ENCODE measurements around the gene TEC.
"Not testable (repeated sequence)": the region's sequence is repeated elsewhere in the genome, so short reads cannot be mapped to it uniquely, and the experiment has no call there.

The TEC gene

GRCh38 chr4:48243429-48243828 is 26.2 kb downstream of the TEC start:
- Mint-ChIP-seq H3K4me1 (peaks cover 13 to 29% of the 10 kb centered on the region in 2 donors), H3K9me3 (no peaks in the 10 kb centered on the region), H3K27ac (no peak overlapping the region), H3K4me3 (no peak overlapping the region), H3K36me3 (peaks cover 2 to 12% of the 10 kb centered on the region in 2 donors), H3K27me3 (no peaks in the 10 kb centered on the region)
- DNase-seq (no peak), ATAC-seq (replicated peaks) (no peak)

- ATAC-seq (replicated peaks), result no peak
These were observed 27.0 kb downstream of the TEC start for GRCh38 chr4:48242511-48243195.

GRCh38 chr4:48241731-48242130 is 27.9 kb downstream of the TEC start:
- Mint-ChIP-seq H3K4me1 (peaks cover 6 to 17% of the 10 kb centered on the region in 2 donors), H3K27me3 (no peaks in the 10 kb centered on the region), H3K4me3 (no peak overlapping the region), H3K27ac (no peak overlapping the region), H3K36me3 (peaks cover 0 to 12% of the 10 kb centered on the region in 2 donors), H3K9me3 (no peaks in the 10 kb centered on the region)
- DNase-seq (no peak), ATAC-seq (replicated peaks) (no peak)

More at GRCh38 chr4:48242511-48243195, 27.0 kb downstream of the TEC start:
- Mint-ChIP-seq H3K36me3 (peaks cover 0 to 12% of the 10 kb centered on the region in 2 donors), H3K27me3 (no peaks in the 10 kb centered on the region), H3K27ac (no peak overlapping the region), H3K9me3 (no peaks in the 10 kb centered on the region), H3K4me1 (peaks cover 8 to 21% of the 10 kb centered on the region in 2 donors), H3K4me3 (no peak overlapping the region)
- DNase-seq, result no peak

- H3K9me3 Mint-ChIP-seq, result peaks cover 0 to 5% of the 10 kb centered on the region in 2 donors
- H3K4me1 Mint-ChIP-seq, result peaks cover 15 to 21% of the 10 kb centered on the region in 2 donors
- H3K4me3 Mint-ChIP-seq, result no peak overlapping the region
- no peaks in the 10 kb centered on the region for H3K27me3 Mint-ChIP-seq
- no peak overlapping the region for H3K27ac Mint-ChIP-seq
- DNase-seq, result no peak
- ATAC-seq (replicated peaks), result no peak
- peaks cover 10 to 19% of the 10 kb centered on the region in 2 donors for H3K36me3 Mint-ChIP-seq
These were observed 31.5 kb downstream of the TEC start for GRCh38 chr4:48237996-48238645.

GRCh38 chr4:48235050-48235449 is 34.6 kb downstream of the TEC start:
- Mint-ChIP-seq H3K4me1 (peaks cover 12 to 18% of the 10 kb centered on the region in 2 donors), H3K27ac (no peak overlapping the region), H3K4me3 (no peak overlapping the region), H3K9me3 (peaks cover 3 to 5% of the 10 kb centered on the region in 2 donors), H3K36me3 (peaks cover 18 to 33% of the 10 kb centered on the region in 2 donors), H3K27me3 (no peaks in the 10 kb centered on the region)
- ATAC-seq (replicated peaks), result no peak
- DNase-seq, result no peak

- H3K27me3 Mint-ChIP-seq, result no peaks in the 10 kb centered on the region
- ATAC-seq (replicated peaks), result no peak
- DNase-seq, result no peak
- no peak overlapping the region for H3K27ac Mint-ChIP-seq
- no peak overlapping the region for H3K4me3 Mint-ChIP-seq
- H3K36me3 Mint-ChIP-seq, result peaks cover 18 to 33% of the 10 kb centered on the region in 2 donors
- H3K9me3 Mint-ChIP-seq, result peaks cover 3 to 5% of the 10 kb centered on the region in 2 donors
- H3K4me1 Mint-ChIP-seq, result peaks cover 12 to 18% of the 10 kb centered on the region in 2 donors
These were observed 35.1 kb downstream of the TEC start for GRCh38 chr4:48234575-48234974.

- Mint-ChIP-seq H3K27ac (peak overlapping the region; percentile 10), H3K36me3 (peaks cover 31 to 50% of the 10 kb centered on the region in 2 donors), H3K9me3 (peaks cover 0 to 3% of the 10 kb centered on the region in 2 donors), H3K27me3 (no peaks in the 10 kb centered on the region), H3K4me1 (peaks cover 17 to 33% of the 10 kb centered on the region in 2 donors), H3K4me3 (no peak overlapping the region)
- ATAC-seq (replicated peaks) (no peak), DNase-seq (no peak)
These were observed 40.7 kb downstream of the TEC start for GRCh38 chr4:48228949-48229348.

GRCh38 chr4:48227662-48228061 is 42.0 kb downstream of the TEC start:
- Mint-ChIP-seq H3K27ac (no peak overlapping the region), H3K27me3 (no peaks in the 10 kb centered on the region), H3K9me3 (peaks cover 0 to 3% of the 10 kb centered on the region in 2 donors), H3K4me3 (no peak overlapping the region), H3K4me1 (peaks cover 15 to 31% of the 10 kb centered on the region in 2 donors), H3K36me3 (peaks cover 25 to 46% of the 10 kb centered on the region in 2 donors)
- DNase-seq (no peak), ATAC-seq (replicated peaks) (peak in 1 of 2 donors; percentile 49)

- no peak for ATAC-seq (replicated peaks)
- peaks cover 0 to 4% of the 10 kb centered on the region in 2 donors for H3K9me3 Mint-ChIP-seq
- no peak overlapping the region for H3K27ac Mint-ChIP-seq
These were observed 43.4 kb downstream of the TEC start for GRCh38 chr4:48226199-48226598.

GRCh38 chr4:48225368-48226141 is 44.1 kb downstream of the TEC start:
- DNase-seq (no peak), ATAC-seq (replicated peaks) (no peak)
- H3K4me3 Mint-ChIP-seq, result no peak overlapping the region
- peaks cover 19 to 31% of the 10 kb centered on the region in 2 donors for H3K4me1 Mint-ChIP-seq
- no peak overlapping the region for H3K27ac Mint-ChIP-seq
- H3K27me3 Mint-ChIP-seq, result no peaks in the 10 kb centered on the region
- H3K36me3 Mint-ChIP-seq, result peaks cover 28 to 45% of the 10 kb centered on the region in 2 donors
- H3K9me3 Mint-ChIP-seq, result peaks cover 0 to 3% of the 10 kb centered on the region in 2 donors

More at GRCh38 chr4:48226199-48226598, 43.4 kb downstream of the TEC start:
- Mint-ChIP-seq H3K4me1 (peaks cover 19 to 31% of the 10 kb centered on the region in 2 donors), H3K4me3 (no peak overlapping the region), H3K27me3 (no peaks in the 10 kb centered on the region), H3K36me3 (peaks cover 27 to 44% of the 10 kb centered on the region in 2 donors)
- DNase-seq, result no peak

- Mint-ChIP-seq H3K4me3 (no peak overlapping the region), H3K27me3 (no peaks in the 10 kb centered on the region), H3K27ac (no peak overlapping the region), H3K36me3 (peaks cover 34 to 49% of the 10 kb centered on the region in 2 donors), H3K4me1 (peaks cover 21 to 31% of the 10 kb centered on the region in 2 donors), H3K9me3 (peaks cover 0 to 2% of the 10 kb centered on the region in 2 donors)
- DNase-seq (no peak), ATAC-seq (replicated peaks) (no peak)
These were observed 45.0 kb downstream of the TEC start for GRCh38 chr4:48224606-48225005.

GRCh38 chr4:48223633-48224295 is 45.9 kb downstream of the TEC start:
- Mint-ChIP-seq H3K4me1 (peaks cover 19 to 26% of the 10 kb centered on the region in 2 donors), H3K27ac (no peak overlapping the region)
- DNase-seq, result no peak

GRCh38 chr4:48222491-48222890 is 47.1 kb downstream of the TEC start:
- no peak overlapping the region for H3K4me3 Mint-ChIP-seq
- peaks cover 34 to 44% of the 10 kb centered on the region in 2 donors for H3K36me3 Mint-ChIP-seq
- H3K4me1 Mint-ChIP-seq, result peaks cover 16 to 36% of the 10 kb centered on the region in 2 donors
- H3K27me3 Mint-ChIP-seq, result no peaks in the 10 kb centered on the region
- DNase-seq (no peak), ATAC-seq (replicated peaks) (no peak)
- H3K27ac Mint-ChIP-seq, result no peak overlapping the region
- H3K9me3 Mint-ChIP-seq, result peaks cover 0 to 2% of the 10 kb centered on the region in 2 donors

More at GRCh38 chr4:48223633-48224295, 45.9 kb downstream of the TEC start:
- peaks cover 34 to 48% of the 10 kb centered on the region in 2 donors for H3K36me3 Mint-ChIP-seq
- H3K4me3 Mint-ChIP-seq, result no peak overlapping the region
- no peaks in the 10 kb centered on the region for H3K27me3 Mint-ChIP-seq
- ATAC-seq (replicated peaks), result no peak
- H3K9me3 Mint-ChIP-seq, result peaks cover 0 to 2% of the 10 kb centered on the region in 2 donors

- Mint-ChIP-seq H3K36me3 (peaks cover 30 to 31% of the 10 kb centered on the region in 2 donors), H3K4me1 (peaks cover 11 to 28% of the 10 kb centered on the region in 2 donors)
- not testable (repeated sequence) for H3K27me3 Mint-ChIP-seq; ATAC-seq (replicated peaks); DNase-seq; H3K4me3 Mint-ChIP-seq; H3K27ac Mint-ChIP-seq; H3K9me3 Mint-ChIP-seq
These were observed 50.2 kb downstream of the TEC start for GRCh38 chr4:48219430-48219829.

Data from stimulated activated naive B cell treated with anti-CD40 and anti-IgM and Interleukin-4, amounts not matched to agents 10 μg/mL and 1 μg/mL and 100 μg/mL, for 72 hours (primary cell).